K562 (cell line): Measurements from ENCODE around the gene MAPKAPK2. TPM values are rescaled to one million over a fixed set of nuclear protein-coding genes. Genes with fewer than 3 reads are reported as not detected.

Source experiments
- ATF3 ChIP-seq, 2 experiments: fragments of 450-650 bp in 1 of 2; sonication (generic) in 1 of 2; formaldehyde crosslinking in 1 of 2; IDR thresholded peaks in 1 of 2; conservative IDR thresholded peaks in 1 of 2; 2 replicates each; pipeline versions ENCODE4 v1.6.1 to v1.8.1; 2016 to 2023; ENCODE audit warnings: mild to moderate bottlenecking in 2 of 2, moderate library complexity in 2 of 2, inconsistent platforms in 1 of 2, missing genetic modification reagents in 1 of 2
- FOSL1 ChIP-seq: fragments of 200-800 bp; sonication (Bioruptor generic); conservative IDR thresholded peaks from 2 replicates; pipeline ENCODE4 v1.6.1; 2016; ENCODE audit warnings: missing genetic modification characterization, missing compliant biosample characterization
- FOXJ2 ChIP-seq: fragments of 200-800 bp; sonication (Bioruptor generic); IDR thresholded peaks from 2 replicates; pipeline ENCODE4 v1.6.1; 2016; ENCODE audit warnings: missing genetic modification characterization, missing compliant biosample characterization
- NR0B1 ChIP-seq: fragments of 450-650 bp; IDR thresholded peaks from one replicate; pipeline ENCODE4 v1.6.1; 2018; ENCODE audit warnings: mild to moderate bottlenecking, moderate library complexity; ENCODE audit not compliant: partially characterized antibody
- PCBP1 ChIP-seq: fragments of 200-400 bp; formaldehyde crosslinking; IDR thresholded peaks from 2 replicates; pipeline ENCODE4 v1.6.1; 2018; ENCODE audit warnings: mild to moderate bottlenecking, low read depth, low read length; ENCODE audit not compliant: poor library complexity, severe bottlenecking
- SPI1 ChIP-seq: IDR thresholded peaks from 2 replicates; pipeline ENCODE4 v1.6.1; 2011; ENCODE audit warnings: low read depth, low read length, control low read depth, borderline replicate concordance
- TEAD4 ChIP-seq, 2 experiments: sonication (generic) in 1 of 2; formaldehyde crosslinking in 1 of 2; IDR thresholded peaks; 2 replicates each; pipeline versions ENCODE4 v1.6.1 to v1.8.0; 2012 to 2022; ENCODE audit warnings: borderline replicate concordance in 1 of 2, inconsistent platforms in 1 of 2, low read length in 1 of 2, mild to moderate bottlenecking in 1 of 2, missing genetic modification reagents in 1 of 2
- USF1 ChIP-seq: sonication (generic); formaldehyde crosslinking; IDR thresholded peaks from 2 replicates; pipeline ENCODE4 v1.9.0; 2022; ENCODE audit warnings: mild to moderate bottlenecking, missing genetic modification reagents
- polyA plus RNA-seq, 8 experiments: library from polyadenylated mRNA; depleted of rRNA in 4 of 8; stranded (reverse) in 5 of 8; unstranded in 3 of 8; fragments of >200 nt; fragmentation: Nextera tagmentation in 2 of 8; fragmentation: Illumina TruSeq in 1 of 8; extraction: Ambion mirVana in 2 of 8; extraction: Trizol in 1 of 8; gene quantifications; 2 replicates each; pipeline versions ENCODE4 v1.2.1 to v1.2.3, GENCODE V29; 2011 to 2014; ENCODE audit warnings: inconsistent platforms in 1 of 8, missing spikeins in 1 of 8
- total RNA-seq, 7 experiments: library from RNA; depleted of rRNA in 6 of 7; stranded (reverse); fragments of >200 nt in 6 of 7; fragmentation: Illumina TruSeq in 2 of 7; extraction: Trizol in 2 of 7; gene quantifications; 2 replicates each; pipeline versions ENCODE4 v1.2.1 to v1.2.3, GENCODE V29; 2011 to 2021; ENCODE audit warnings: low replicate concordance in 1 of 7

The MAPKAPK2 gene
- total and polyA plus RNA-seq, 9 of the 15 experiments (the other 6 are each of a cell fraction or from before 2014, with no cell fraction given) = 0.63 to 94.2 (median 52.1) TPM

GRCh38 chr1:206744683-206745082 lies 60.0 kb downstream of the MAPKAPK2 start (continued):
- TF ChIP-seq USF1 (CRISPR knock-in tag) = peak; percentile 71
- TF ChIP-seq PCBP1 = no peak
- peak; percentile 57 for TF ChIP-seq FOSL1 (tag)
- no peak for TF ChIP-seq FOXJ2
- no peak for TF ChIP-seq NR0B1
- TF ChIP-seq ATF3 (IDR thresholded peaks at IDR 0.05) = peak; percentile 25; the same call in 1 of the 2 replicates
- no peak for TF ChIP-seq ATF3 (CRISPR knock-in tag; conservative IDR thresholded peaks at IDR 0.05)
- TF ChIP-seq TEAD4 (IDR thresholded peaks at IDR 0.05; ENCODE audit: low read length) = no peak
- peak; percentile 78; the same call in 1 of the 2 replicates for TF ChIP-seq TEAD4 (CRISPR knock-in tag; IDR thresholded peaks at IDR 0.05; ENCODE audit: borderline replicate concordance)
- no peak for TF ChIP-seq SPI1
